GM06990 (cell line): ENCODE data around the gene ARHGAP26.
A peak's percentile ranks its signal among the peaks of the same experiment; 100 is the strongest.
"Not testable (repeated sequence)": the region's sequence is repeated elsewhere in the genome, so short reads cannot be mapped to it uniquely, and the experiment has no call there.

Source experiments
- DNase-seq: peaks from one replicate; pipeline ENCODE4 v3.0.0-alpha.2; 2011; ENCODE audit not compliant: insufficient read length; ENCODE audit errors: extremely low read depth
- H3K27me3 ChIP-seq: replicated peaks from 2 replicates; pipeline ENCODE4 v1.6.0; 2011; ENCODE audit warnings: low read length; ENCODE audit not compliant: control insufficient read depth, insufficient read depth
- H3K36me3 ChIP-seq: 2 replicates; pipeline ENCODE4 v1.5.1; 2011; ENCODE audit warnings: low read length; ENCODE audit not compliant: control insufficient read depth, insufficient read depth
- H3K4me3 ChIP-seq: replicated peaks from 2 replicates; pipeline ENCODE4 v1.5.1; 2011; ENCODE audit warnings: low read depth, mild to moderate bottlenecking, control low read depth, low read length
- TF ChIP-seq, protein P1 (sequence below): IDR thresholded peaks from 2 replicates; pipeline ENCODE4 v1.5.1; 2011; ENCODE audit warnings: low read length, control low read depth, mild to moderate bottlenecking, inconsistent platforms; ENCODE audit not compliant: insufficient read depth, poor library complexity, severe bottlenecking

ARHGAP26 gene

DNA sequence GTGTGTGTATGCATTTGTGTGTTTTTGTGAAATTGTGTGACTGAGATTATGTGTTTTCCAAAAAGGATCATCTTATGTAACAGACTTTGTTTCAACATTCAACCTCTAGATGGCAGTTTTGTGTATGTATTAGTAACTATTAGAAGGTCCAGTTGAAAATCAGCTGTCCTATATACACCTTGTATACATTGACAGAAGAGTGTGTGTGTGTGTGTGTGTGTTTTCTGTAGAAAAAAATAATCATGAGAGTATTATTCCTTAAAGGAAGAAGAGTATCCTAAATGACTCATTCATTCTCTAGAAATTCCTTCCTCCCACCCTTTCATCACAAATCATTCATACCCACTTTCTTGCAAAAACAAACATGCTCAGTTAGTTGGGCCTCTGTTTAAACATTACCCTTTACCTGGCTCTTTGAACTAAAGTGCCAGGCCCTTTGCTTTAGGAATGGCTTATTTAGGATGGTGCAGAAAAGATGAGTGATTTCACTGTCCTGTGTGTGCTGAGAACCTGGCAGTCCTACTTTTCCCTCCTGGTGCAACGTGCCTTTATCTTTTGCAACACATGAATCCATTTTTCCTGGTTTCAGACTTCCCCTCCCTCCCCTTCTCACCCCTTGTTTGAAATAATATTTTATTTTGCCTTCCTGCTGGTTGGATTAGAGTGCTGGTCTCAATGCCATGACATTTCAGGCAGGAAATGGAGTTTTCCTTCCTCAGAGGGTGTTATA, 152.2 kb downstream of the ARHGAP26 start:
- H3K4me3 ChIP-seq, result no peak overlapping the region
- TF ChIP-seq, protein P1, sequence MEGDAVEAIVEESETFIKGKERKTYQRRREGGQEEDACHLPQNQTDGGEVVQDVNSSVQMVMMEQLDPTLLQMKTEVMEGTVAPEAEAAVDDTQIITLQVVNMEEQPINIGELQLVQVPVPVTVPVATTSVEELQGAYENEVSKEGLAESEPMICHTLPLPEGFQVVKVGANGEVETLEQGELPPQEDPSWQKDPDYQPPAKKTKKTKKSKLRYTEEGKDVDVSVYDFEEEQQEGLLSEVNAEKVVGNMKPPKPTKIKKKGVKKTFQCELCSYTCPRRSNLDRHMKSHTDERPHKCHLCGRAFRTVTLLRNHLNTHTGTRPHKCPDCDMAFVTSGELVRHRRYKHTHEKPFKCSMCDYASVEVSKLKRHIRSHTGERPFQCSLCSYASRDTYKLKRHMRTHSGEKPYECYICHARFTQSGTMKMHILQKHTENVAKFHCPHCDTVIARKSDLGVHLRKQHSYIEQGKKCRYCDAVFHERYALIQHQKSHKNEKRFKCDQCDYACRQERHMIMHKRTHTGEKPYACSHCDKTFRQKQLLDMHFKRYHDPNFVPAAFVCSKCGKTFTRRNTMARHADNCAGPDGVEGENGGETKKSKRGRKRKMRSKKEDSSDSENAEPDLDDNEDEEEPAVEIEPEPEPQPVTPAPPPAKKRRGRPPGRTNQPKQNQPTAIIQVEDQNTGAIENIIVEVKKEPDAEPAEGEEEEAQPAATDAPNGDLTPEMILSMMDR, result peak; percentile 30
- H3K36me3 ChIP-seq, result no peaks in the 10 kb centered on the region
- H3K27me3 ChIP-seq, result no peaks in the 10 kb centered on the region
- DNase-seq, result peak; percentile 26

DNA sequence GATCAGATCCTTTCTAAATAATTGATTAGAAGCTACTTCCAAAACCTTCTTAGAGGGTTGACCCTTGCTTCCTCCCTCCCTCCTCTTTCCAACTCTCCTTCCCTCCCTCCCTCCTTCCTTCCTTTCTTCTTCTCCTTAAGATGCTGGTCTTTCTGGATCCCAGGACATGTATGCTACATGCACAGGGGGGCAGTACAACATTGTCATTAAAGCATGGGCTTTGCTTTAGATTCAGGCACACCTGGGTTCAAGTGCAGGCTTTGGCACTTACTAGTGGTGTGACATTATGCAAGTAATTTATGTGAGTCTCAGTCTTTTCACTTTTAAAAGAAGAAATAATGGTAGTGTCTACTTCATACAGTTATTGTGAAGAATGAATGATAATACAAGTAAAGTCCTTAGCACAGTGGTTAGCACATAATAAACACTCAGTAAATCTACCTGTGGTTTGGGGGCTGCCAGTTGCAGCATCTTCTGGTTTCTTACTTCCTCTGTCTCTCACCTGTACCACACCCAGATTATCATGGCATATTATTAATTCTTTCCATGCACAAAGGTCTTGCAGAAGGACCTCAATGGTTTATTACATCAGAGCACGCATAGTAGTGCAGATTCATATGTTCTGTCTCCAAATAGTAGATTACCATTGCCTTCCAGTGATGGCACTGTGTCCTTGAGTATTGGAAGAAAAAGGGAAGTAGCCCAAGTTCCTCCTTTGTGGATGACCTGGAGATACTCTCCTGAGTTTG, 154.1 kb downstream of the ARHGAP26 start:
- no peak overlapping the region for H3K4me3 ChIP-seq
- no peaks in the 10 kb centered on the region for H3K36me3 ChIP-seq
- no peaks in the 10 kb centered on the region for H3K27me3 ChIP-seq
- TF ChIP-seq, protein P1, result peak; percentile 20
- no peak for DNase-seq

DNA sequence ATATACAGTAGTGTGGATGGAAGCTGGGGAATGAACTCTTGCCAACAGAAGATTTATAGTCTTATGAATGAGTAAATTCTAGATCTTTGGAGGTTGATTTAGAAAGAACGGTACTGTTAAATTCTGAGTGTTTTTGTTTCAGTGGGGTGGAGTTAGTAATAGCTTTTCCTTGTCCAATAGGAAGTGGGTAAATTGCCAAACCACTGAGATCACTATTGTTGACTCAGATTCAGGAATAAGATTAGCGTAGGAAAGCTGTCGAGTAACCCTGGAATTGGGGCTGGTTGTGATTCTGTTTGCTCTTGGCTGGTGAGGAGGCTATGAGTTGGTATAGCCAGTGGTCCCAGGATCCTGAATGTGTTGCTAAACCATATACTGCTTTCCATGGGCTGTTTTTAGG, 155.6 kb downstream of the ARHGAP26 start:
- no peak for DNase-seq
- TF ChIP-seq, protein P1, result no peak
- no peak overlapping the region for H3K4me3 ChIP-seq
- no peaks in the 10 kb centered on the region for H3K36me3 ChIP-seq
- no peaks in the 10 kb centered on the region for H3K27me3 ChIP-seq

DNA sequence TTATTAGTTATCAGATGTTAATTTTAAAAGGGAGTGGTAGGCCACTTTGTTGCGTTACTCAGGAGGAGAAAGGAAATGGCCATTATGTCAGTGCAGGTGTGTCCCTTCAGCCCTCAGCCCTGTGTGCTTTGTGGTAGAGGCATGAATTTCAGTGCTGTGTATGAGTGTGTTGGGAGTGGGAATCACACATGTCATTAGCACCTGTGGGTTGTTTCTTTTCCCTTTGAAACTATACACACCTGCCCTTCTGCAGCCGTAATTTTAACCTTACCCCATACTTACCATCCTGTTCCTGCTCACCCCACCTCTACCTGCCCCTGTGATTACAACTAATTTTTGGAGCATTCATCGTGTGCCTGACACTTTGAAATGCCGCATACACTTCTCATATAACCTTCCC, 156.4 kb downstream of the ARHGAP26 start:
- TF ChIP-seq, protein P1, result no peak
- no peak for DNase-seq
- Histone ChIP-seq H3K4me3 (no peak overlapping the region), H3K36me3 (no peaks in the 10 kb centered on the region), H3K27me3 (no peaks in the 10 kb centered on the region)

DNA sequence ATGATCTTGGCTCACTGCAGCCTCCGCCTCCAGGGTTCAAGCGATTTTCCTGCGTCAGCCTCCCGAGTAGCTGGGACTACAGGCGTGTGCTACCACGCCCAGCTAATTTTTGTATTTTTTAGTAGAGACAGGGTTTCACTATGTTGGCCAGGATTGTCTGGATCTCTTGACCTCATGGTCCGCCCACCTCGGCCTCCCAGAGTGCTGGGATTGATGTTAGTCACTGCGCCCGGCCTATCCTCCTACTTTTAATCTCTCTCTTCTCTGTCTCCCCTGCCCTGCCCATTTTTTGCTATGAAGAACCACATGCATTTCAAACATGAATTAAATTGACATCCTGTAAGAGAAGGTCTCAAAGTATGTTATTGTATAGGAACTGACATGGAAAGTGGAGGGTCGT, 158.8 kb downstream of the ARHGAP26 start:
- H3K36me3 ChIP-seq, result not testable (repeated sequence)

DNA sequence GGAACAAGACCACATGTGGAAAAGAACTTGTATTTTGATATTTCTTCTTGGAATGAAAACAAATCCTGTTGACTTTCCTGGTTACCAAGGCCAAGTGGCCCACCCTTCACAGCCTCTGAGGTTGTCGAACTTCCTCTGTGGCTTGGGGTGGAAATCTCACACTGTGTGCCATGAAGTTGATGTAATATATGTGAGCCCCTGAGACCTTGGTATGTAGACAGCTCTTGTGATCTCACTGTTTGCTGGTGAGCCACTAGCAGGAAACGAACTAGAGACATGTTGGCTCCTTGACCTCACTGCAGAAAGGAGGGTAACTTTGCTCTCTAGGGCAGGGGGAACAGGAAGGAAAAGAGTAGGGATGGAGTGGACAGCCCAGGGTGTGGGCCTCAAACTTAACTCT, 159.4 kb downstream of the ARHGAP26 start:
- H3K27me3 ChIP-seq, result no peaks in the 10 kb centered on the region
- H3K4me3 ChIP-seq, result no peak overlapping the region
- TF ChIP-seq, protein P1, result no peak
- no peak for DNase-seq
- H3K36me3 ChIP-seq, result no peaks in the 10 kb centered on the region

More for the DNA sequence above, 158.8 kb downstream of the ARHGAP26 start:
- not testable (repeated sequence) for DNase-seq, H3K4me3 ChIP-seq, H3K27me3 ChIP-seq
